HepG2 (cell line): ENCODE data around the gene USP10. TPM values are rescaled to one million over a fixed set of nuclear protein-coding genes. Genes with fewer than 3 reads are reported as not detected.
A peak's percentile ranks its signal among the peaks of the same experiment; 100 is the strongest.

Experiments
- ARID5B ChIP-seq: IDR thresholded peaks from 2 replicates; pipeline ENCODE4 v1.4.0; 2020; ENCODE audit warnings: mild to moderate bottlenecking, missing genetic modification reagents
- CC2D1A ChIP-seq: sonication (generic); formaldehyde crosslinking; IDR thresholded peaks from 2 replicates; pipeline ENCODE4 v1.8.1; 2023; ENCODE audit warnings: mild to moderate bottlenecking, missing genetic modification reagents
- CREB1 ChIP-seq, 2 experiments: fragments of 450-650 bp in 1 of 2; IDR thresholded peaks; 2 replicates each; pipeline ENCODE4 v1.6.1; 2016 to 2017; ENCODE audit warnings: control low read depth in 1 of 2, mild to moderate bottlenecking in 1 of 2, missing compliant biosample characterization in 1 of 2, missing genetic modification characterization in 1 of 2
- CTCF ChIP-seq: sonication (generic); formaldehyde crosslinking; IDR thresholded peaks from 2 replicates; pipeline ENCODE4 v1.5.0; 2020; ENCODE audit warnings: mild to moderate bottlenecking, missing genetic modification reagents, moderate library complexity
- HNRNPLL ChIP-seq: fragments of 200-400 bp; formaldehyde crosslinking; IDR thresholded peaks from 2 replicates; pipeline ENCODE4 v1.6.1; 2017; ENCODE audit warnings: mild to moderate bottlenecking, low read depth, low read length; ENCODE audit not compliant: poor library complexity, severe bottlenecking
- HOXA3 ChIP-seq: sonication (generic); formaldehyde crosslinking; IDR thresholded peaks from 2 replicates; pipeline ENCODE4 v1.5.0; 2020; ENCODE audit warnings: missing genetic modification reagents
- MATR3 ChIP-seq: sonication (generic); formaldehyde crosslinking; IDR thresholded peaks from 2 replicates; pipeline ENCODE4 v1.4.0; 2020; ENCODE audit warnings: missing genetic modification reagents
- NFE2 ChIP-seq: sonication (generic); formaldehyde crosslinking; IDR thresholded peaks from 2 replicates; pipeline ENCODE4 v1.4.0; 2020; ENCODE audit warnings: missing genetic modification reagents
- POLR2G ChIP-seq: fragments of 200-400 bp; formaldehyde crosslinking; IDR thresholded peaks from 2 replicates; pipeline ENCODE4 v1.6.1; 2018; ENCODE audit warnings: mild to moderate bottlenecking, low read depth, low read length, moderate library complexity
- REXO4 ChIP-seq: sonication (generic); formaldehyde crosslinking; IDR thresholded peaks from 2 replicates; pipeline ENCODE4 v1.8.0; 2022; ENCODE audit warnings: missing genetic modification reagents, mild to moderate bottlenecking, borderline replicate concordance
- SUZ12 ChIP-seq: fragments of 150-350 bp; IDR thresholded peaks from 2 replicates; pipeline ENCODE4 v1.6.1; 2014; ENCODE audit warnings: low read depth, low read length
- TEAD2 ChIP-seq: sonication (generic); formaldehyde crosslinking; IDR thresholded peaks from 2 replicates; pipeline ENCODE4 v1.9.0; 2021; ENCODE audit warnings: missing genetic modification reagents
- THYN1 ChIP-seq: sonication (generic); formaldehyde crosslinking; IDR thresholded peaks from 2 replicates; pipeline ENCODE4 v1.8.1; 2023; ENCODE audit warnings: low read depth, mild to moderate bottlenecking, moderate library complexity, missing genetic modification reagents, borderline replicate concordance
- ZFP91 ChIP-seq: sonication (generic); formaldehyde crosslinking; IDR thresholded peaks from 2 replicates; pipeline ENCODE4 v1.9.0; 2022; ENCODE audit warnings: missing genetic modification reagents, mild to moderate bottlenecking, borderline replicate concordance
- ZNF468 ChIP-seq: sonication (generic); formaldehyde crosslinking; IDR thresholded peaks from 2 replicates; pipeline ENCODE4 v1.8.0; 2022; ENCODE audit warnings: mild to moderate bottlenecking, moderate library complexity, missing genetic modification reagents
- ZNF546 ChIP-seq: sonication (generic); formaldehyde crosslinking; conservative IDR thresholded peaks from 2 replicates; pipeline ENCODE4 v1.8.1; 2023; ENCODE audit warnings: mild to moderate bottlenecking, missing genetic modification reagents
- ZNF556 ChIP-seq: sonication (generic); formaldehyde crosslinking; IDR thresholded peaks from 2 replicates; pipeline ENCODE4 v1.4.0; 2020; ENCODE audit warnings: mild to moderate bottlenecking, missing genetic modification reagents, borderline replicate concordance
- ZNF605 ChIP-seq: sonication (generic); formaldehyde crosslinking; IDR thresholded peaks from 2 replicates; pipeline ENCODE4 v1.8.0; 2022; ENCODE audit warnings: mild to moderate bottlenecking, missing genetic modification reagents
- ZNF691 ChIP-seq: sonication (generic); formaldehyde crosslinking; IDR thresholded peaks from 2 replicates; pipeline ENCODE4 v1.4.0; 2020; ENCODE audit warnings: missing genetic modification reagents, low read depth, mild to moderate bottlenecking, borderline replicate concordance
- ZNF850 ChIP-seq: sonication (generic); formaldehyde crosslinking; conservative IDR thresholded peaks from 2 replicates; pipeline ENCODE4 v1.9.0; 2021; ENCODE audit warnings: mild to moderate bottlenecking, missing genetic modification reagents
- polyA plus RNA-seq, 8 experiments: library from polyadenylated mRNA; depleted of rRNA in 3 of 8; stranded (reverse) in 7 of 8; unstranded in 1 of 8; fragments of >200 nt; fragmentation: Illumina TruSeq in 4 of 8; extraction: Trizol in 4 of 8; gene quantifications; 2 replicates each; pipeline versions ENCODE4 v1.2.1 to v1.2.3, GENCODE V29; 2011 to 2016; ENCODE audit warnings: low read depth in 4 of 8, missing spikeins in 1 of 8, mixed read lengths in 1 of 8; ENCODE audit not compliant: insufficient read depth in 1 of 8
- total RNA-seq, 5 experiments: library from RNA; depleted of rRNA; stranded (reverse); fragments of >200 nt; fragmentation: Illumina TruSeq; extraction: Trizol; gene quantifications; 2 replicates each; pipeline ENCODE4 v1.2.3, GENCODE V29; 2016; ENCODE audit warnings: low read depth in 1 of 5

The USP10 gene
- total and polyA plus RNA-seq, 2 of the 13 experiments (the other 11 are each of a cell fraction or from before 2014, with no cell fraction given), result 79.1 to 122 TPM

GRCh38 chr16:84738255-84739038 is 38.6 kb downstream of the USP10 start (continued):
- TF ChIP-seq CREB1 (IDR thresholded peaks at IDR 0.05) (no peak), CREB1 (CRISPR knock-in tag; IDR thresholded peaks at IDR 0.05) (peak; percentile 72), HOXA3 (CRISPR knock-in tag) (peak; percentile 41; the same call in 1 of the 2 replicates), TEAD2 (CRISPR knock-in tag) (no peak), ZNF556 (no peak), ZNF691 (CRISPR knock-in tag) (no peak), SUZ12 (no peak), CC2D1A (CRISPR knock-in tag) (0 out of 2 replicates have a peak, but pooled peaks have one; percentile 47), CTCF (peak; percentile 93), ZFP91 (CRISPR knock-in tag) (peak; percentile 30), MATR3 (no peak), POLR2G (no peak), REXO4 (CRISPR knock-in tag) (no peak), ARID5B (CRISPR knock-in tag) (peak; percentile 32; the same call in 1 of the 2 replicates), ZNF468 (no peak), HNRNPLL (no peak), ZNF850 (CRISPR knock-in tag) (no peak), THYN1 (CRISPR knock-in tag) (no peak), ZNF605 (CRISPR knock-in tag) (no peak), NFE2 (CRISPR knock-in tag) (no peak; the same call in 1 of the 2 replicates), ZNF546 (CRISPR knock-in tag) (no peak)
